Neuron (in vitro differentiated cells): ENCODE data around the gene CTR9.

Experiments used
- H2AFZ ChIP-seq: one replicate; pipeline ENCODE4 v1.6.1; 2013; ENCODE audit warnings: low read depth, mild to moderate bottlenecking, inconsistent platforms, low read length, moderate library complexity
- H3K27me3 ChIP-seq: one replicate; pipeline ENCODE4 v1.6.1; 2013; ENCODE audit warnings: low read length; ENCODE audit not compliant: insufficient read depth
- H3K36me3 ChIP-seq: one replicate; pipeline ENCODE4 v1.6.1; 2013; ENCODE audit warnings: low read length; ENCODE audit not compliant: insufficient read depth
- H3K4me1 ChIP-seq: one replicate; pipeline ENCODE4 v1.6.1; 2013; ENCODE audit warnings: low read length; ENCODE audit not compliant: insufficient read depth
- H3K4me3 ChIP-seq: 2 replicates; pipeline ENCODE4 v1.5.1; 2013; ENCODE audit warnings: mild to moderate bottlenecking, low read length, moderate library complexity
- H3K9me3 ChIP-seq: one replicate; pipeline ENCODE4 v1.6.1; 2013; ENCODE audit warnings: low read length

Gene CTR9

GRCh38 chr11:10777806-10778205 lies 26.8 kb downstream of the CTR9 start:
- H3K27me3 ChIP-seq = no peaks in the 10 kb centered on the region
- H3K9me3 ChIP-seq = no peaks in the 10 kb centered on the region
- no peak overlapping the region for H2AFZ ChIP-seq
- H3K4me1 ChIP-seq = no peaks in the 10 kb centered on the region
- H3K4me3 ChIP-seq = no peak overlapping the region
- peaks cover 70% of the 10 kb centered on the region for H3K36me3 ChIP-seq

GRCh38 chr11:10778217-10778970 lies 27.3 kb downstream of the CTR9 start:
- no peaks in the 10 kb centered on the region for H3K4me1 ChIP-seq
- no peaks in the 10 kb centered on the region for H3K9me3 ChIP-seq
- H3K36me3 ChIP-seq = peaks cover 64% of the 10 kb centered on the region
- no peak overlapping the region for H2AFZ ChIP-seq
- no peaks in the 10 kb centered on the region for H3K27me3 ChIP-seq
- no peak overlapping the region for H3K4me3 ChIP-seq

- Histone ChIP-seq H3K27me3 (no peaks in the 10 kb centered on the region), H3K4me1 (no peaks in the 10 kb centered on the region), H2AFZ (no peak overlapping the region), H3K4me3 (no peak overlapping the region), H3K36me3 (peaks cover 57% of the 10 kb centered on the region), H3K9me3 (no peaks in the 10 kb centered on the region)
Observed at GRCh38 chr11:10779086-10779485, 28.0 kb downstream of the CTR9 start.

GRCh38 chr11:10780040-10780439 lies 29.0 kb downstream of the CTR9 start:
- H3K9me3 ChIP-seq = no peaks in the 10 kb centered on the region
- no peaks in the 10 kb centered on the region for H3K27me3 ChIP-seq
- no peak overlapping the region for H3K4me3 ChIP-seq
- peaks cover 48% of the 10 kb centered on the region for H3K36me3 ChIP-seq
- peaks cover 9% of the 10 kb centered on the region for H3K4me1 ChIP-seq
- no peak overlapping the region for H2AFZ ChIP-seq

- peak overlapping the region; percentile 11 for H2AFZ ChIP-seq
- H3K36me3 ChIP-seq = peaks cover 7% of the 10 kb centered on the region
- H3K4me1 ChIP-seq = peaks cover 10% of the 10 kb centered on the region
- H3K9me3 ChIP-seq = no peaks in the 10 kb centered on the region
- H3K27me3 ChIP-seq = no peaks in the 10 kb centered on the region
- no peak overlapping the region for H3K4me3 ChIP-seq
Observed at GRCh38 chr11:10784232-10785145, 33.4 kb downstream of the CTR9 start.

GRCh38 chr11:10785146-10785474 lies 34.1 kb downstream of the CTR9 start:
- peaks cover under 1% of the 10 kb centered on the region for H3K36me3 ChIP-seq
- H3K9me3 ChIP-seq = no peaks in the 10 kb centered on the region
- H2AFZ ChIP-seq = peak overlapping the region; percentile 11
- H3K4me3 ChIP-seq = no peak overlapping the region
- H3K4me1 ChIP-seq = peaks cover 10% of the 10 kb centered on the region
- H3K27me3 ChIP-seq = no peaks in the 10 kb centered on the region

GRCh38 chr11:10786451-10786850 lies 35.4 kb downstream of the CTR9 start:
- Histone ChIP-seq H2AFZ (no peak overlapping the region), H3K9me3 (no peaks in the 10 kb centered on the region), H3K4me1 (peaks cover 10% of the 10 kb centered on the region), H3K27me3 (no peaks in the 10 kb centered on the region), H3K36me3 (no peaks in the 10 kb centered on the region), H3K4me3 (no peak overlapping the region)

GRCh38 chr11:10792385-10793068 lies 41.5 kb downstream of the CTR9 start:
- Histone ChIP-seq H3K4me3 (no peak overlapping the region), H3K27me3 (no peaks in the 10 kb centered on the region), H3K4me1 (no peaks in the 10 kb centered on the region), H3K36me3 (peaks cover 14% of the 10 kb centered on the region), H2AFZ (no peak overlapping the region), H3K9me3 (no peaks in the 10 kb centered on the region)

GRCh38 chr11:10793470-10794255 lies 42.6 kb downstream of the CTR9 start:
- Histone ChIP-seq H3K4me3 (no peak overlapping the region), H2AFZ (no peak overlapping the region), H3K36me3 (peaks cover 26% of the 10 kb centered on the region)

GRCh38 chr11:10796191-10796590 lies 45.1 kb downstream of the CTR9 start:
- Histone ChIP-seq H3K27me3 (no peaks in the 10 kb centered on the region), H3K4me1 (no peaks in the 10 kb centered on the region), H3K4me3 (no peak overlapping the region), H3K36me3 (peaks cover 51% of the 10 kb centered on the region), H2AFZ (no peak overlapping the region), H3K9me3 (no peaks in the 10 kb centered on the region)

More at GRCh38 chr11:10793470-10794255, 42.6 kb downstream of the CTR9 start:
- no peaks in the 10 kb centered on the region for H3K27me3 ChIP-seq
- H3K9me3 ChIP-seq = no peaks in the 10 kb centered on the region
- H3K4me1 ChIP-seq = no peaks in the 10 kb centered on the region

- H3K36me3 ChIP-seq = peaks cover 59% of the 10 kb centered on the region
- no peak overlapping the region for H3K4me3 ChIP-seq
Observed at GRCh38 chr11:10797001-10797400, 46.0 kb downstream of the CTR9 start.

GRCh38 chr11:10797531-10797930 lies 46.5 kb downstream of the CTR9 start:
- H3K36me3 ChIP-seq = peaks cover 64% of the 10 kb centered on the region
- H3K9me3 ChIP-seq = no peaks in the 10 kb centered on the region
- H3K4me1 ChIP-seq = no peaks in the 10 kb centered on the region
- H3K27me3 ChIP-seq = no peaks in the 10 kb centered on the region
- no peak overlapping the region for H2AFZ ChIP-seq
- no peak overlapping the region for H3K4me3 ChIP-seq

More at GRCh38 chr11:10797001-10797400, 46.0 kb downstream of the CTR9 start:
- no peak overlapping the region for H2AFZ ChIP-seq
- H3K9me3 ChIP-seq = no peaks in the 10 kb centered on the region
- H3K4me1 ChIP-seq = no peaks in the 10 kb centered on the region
- no peaks in the 10 kb centered on the region for H3K27me3 ChIP-seq
